ENCODE data around the gene MAPK8IP3. TPM values are rescaled to one million over a fixed set of nuclear protein-coding genes. Genes with fewer than 3 reads are reported as not detected.

The MAPK8IP3 gene
- total RNA-seq, 1 donor from 2014 or later, result 45.0 TPM

- no peak for DNase-seq
Observed at GRCh38 chr16:1773703-1774447, 67.9 kb downstream of the MAPK8IP3 start.

- no peak for DNase-seq
Observed at GRCh38 chr16:1774448-1774780, 68.4 kb downstream of the MAPK8IP3 start.

- DNase-seq, result no peak
Observed at GRCh38 chr16:1775006-1775845, 69.2 kb downstream of the MAPK8IP3 start.

- DNase-seq, result no peak
Observed at GRCh38 chr16:1775846-1776671, 70.1 kb downstream of the MAPK8IP3 start.

GRCh38 chr16:1776672-1776955 is 70.6 kb downstream of the MAPK8IP3 start:
- DNase-seq, result no peak

- DNase-seq, result no peak
Observed at GRCh38 chr16:1776991-1777374, 71.0 kb downstream of the MAPK8IP3 start.

- DNase-seq, result no peak
Observed at GRCh38 chr16:1777375-1778199, 71.6 kb downstream of the MAPK8IP3 start.

- DNase-seq, result no peak
Observed at GRCh38 chr16:1778200-1779179, 72.5 kb downstream of the MAPK8IP3 start.

GRCh38 chr16:1779234-1779701 is 73.3 kb downstream of the MAPK8IP3 start:
- no peak for DNase-seq

GRCh38 chr16:1779741-1780676 is 74.0 kb downstream of the MAPK8IP3 start:
- DNase-seq, result no peak

GRCh38 chr16:1780677-1781072 is 74.7 kb downstream of the MAPK8IP3 start:
- no peak for DNase-seq

GRCh38 chr16:1781254-1781653 is 75.3 kb downstream of the MAPK8IP3 start:
- DNase-seq, result no peak

GRCh38 chr16:1781758-1782407 is 75.9 kb downstream of the MAPK8IP3 start:
- no peak for DNase-seq

- DNase-seq, result peak; percentile 100
Observed at GRCh38 chr16:1782408-1783264, 76.6 kb downstream of the MAPK8IP3 start, which contains the start of the genes NUBP2 and SPSB3. NUBP2 (plus strand) TSS chr16:1782960; CDS start chr16:1783021, 61 bp downstream. SPSB3 (minus strand) TSS chr16:1782571; CDS start chr16:1781483, 1,088 bp downstream.

- no peak for DNase-seq
Observed at GRCh38 chr16:1784977-1785845, 79.2 kb downstream of the MAPK8IP3 start.

GRCh38 chr16:1785846-1786170 is 79.8 kb downstream of the MAPK8IP3 start:
- DNase-seq, result no peak

Measured in tongue (tissue), 2 donors.